Natural killer cell (primary cell): Measurements from ENCODE around the gene RERE. TPM values are rescaled to one million over a fixed set of nuclear protein-coding genes. Genes with fewer than 3 reads are reported as not detected.

Source experiments
- ATAC-seq, 3 donors: fragments of 150-1000 bp in 2 of 3; fragments of 200-7000 bp in 1 of 3; cut with Tn5 transposase; 1 replicate in 1 of 3; 2 replicates in 2 of 3; pipeline ENCODE4 v1.10.0; 2021; ENCODE audit warnings: mild to moderate bottlenecking in 2 of 3, moderate library complexity in 2 of 3
- DNase-seq, 2 donors: peaks; one replicate each; pipeline versions ENCODE4 v3.0.0 to v3.0.0-alpha.2; 2013 to 2021; ENCODE audit warnings: mixed read lengths in 1 of 2
- H3K27ac ChIP-seq: one replicate; pipeline ENCODE4 v1.5.1; 2013; ENCODE audit warnings: mild to moderate bottlenecking, low read length
- H3K27me3 ChIP-seq: one replicate; pipeline ENCODE4 v1.6.1; 2013; ENCODE audit warnings: low read length; ENCODE audit not compliant: control insufficient read depth, insufficient read depth
- H3K36me3 ChIP-seq: one replicate; pipeline ENCODE4 v1.6.1; 2013; ENCODE audit warnings: low read length; ENCODE audit not compliant: control insufficient read depth, insufficient read depth
- H3K4me1 ChIP-seq: one replicate; pipeline ENCODE4 v1.6.1; 2013; ENCODE audit warnings: low read length; ENCODE audit not compliant: control insufficient read depth, insufficient read depth
- H3K4me3 ChIP-seq: one replicate; pipeline ENCODE4 v1.5.1; 2013; ENCODE audit warnings: low read length
- H3K9me3 ChIP-seq: one replicate; pipeline ENCODE4 v1.6.1; 2013; ENCODE audit warnings: low read length; ENCODE audit not compliant: control insufficient read depth, insufficient read depth
- H3K27ac Mint-ChIP-seq, 2 donors: one replicate each; pipeline ENCODE4 v1.8.0; 2022; ENCODE audit warnings: mild to moderate bottlenecking in 2 of 2, mixed read lengths in 2 of 2, moderate library complexity in 1 of 2
- H3K27me3 Mint-ChIP-seq, 2 donors: one replicate each; pipeline ENCODE4 v1.8.0; 2022; ENCODE audit warnings: low read depth in 2 of 2, mixed read lengths in 2 of 2
- H3K36me3 Mint-ChIP-seq: one replicate; pipeline ENCODE4 v1.8.0; 2022; ENCODE audit warnings: mixed read lengths
- H3K4me1 Mint-ChIP-seq, 2 donors: one replicate each; pipeline ENCODE4 v1.8.0; 2022; ENCODE audit warnings: mixed read lengths in 2 of 2
- H3K4me3 Mint-ChIP-seq: one replicate; pipeline ENCODE4 v1.8.0; 2022; ENCODE audit warnings: mild to moderate bottlenecking, moderate library complexity, mixed read lengths
- H3K9me3 Mint-ChIP-seq, 2 donors: one replicate each; pipeline ENCODE4 v1.8.0; 2022; ENCODE audit warnings: mixed read lengths in 2 of 2
- WGBS: methylation state at CpG from one replicate; pipeline ENCODE4 v1.1.7; 2013; ENCODE audit warnings: missing lambda C conversion rate; ENCODE audit not compliant: insufficient coverage; 5-methylcytosine and 5-hydroxymethylcytosine counted together
- intact Hi-C: fragments of 100-400 bp; cut with micrococcal nuclease; formaldehyde crosslinking; loops from one replicate; pipeline ENCODE4 v1.14.2; 2022
- total RNA-seq, 4 donors: library from RNA; stranded (reverse); fragments of 120-200 nt in 1 of 4; gene quantifications; one replicate each; pipeline versions ENCODE4 v1.2.3 to v1.2.4, GENCODE V29; 2013 to 2022
- TF ChIP-seq, protein P1 (sequence below): fragments of 200-600 bp; IDR thresholded peaks from one replicate; pipeline ENCODE4 v1.8.0; 2022; ENCODE audit warnings: antibody characterized with exemption

RERE gene
- total RNA-seq, 3 donors from 2014 or later (not counting 1 experiment from before 2014, with no cell fraction given), result 67.7 to 76.0 (median 73.0) TPM

DNA sequence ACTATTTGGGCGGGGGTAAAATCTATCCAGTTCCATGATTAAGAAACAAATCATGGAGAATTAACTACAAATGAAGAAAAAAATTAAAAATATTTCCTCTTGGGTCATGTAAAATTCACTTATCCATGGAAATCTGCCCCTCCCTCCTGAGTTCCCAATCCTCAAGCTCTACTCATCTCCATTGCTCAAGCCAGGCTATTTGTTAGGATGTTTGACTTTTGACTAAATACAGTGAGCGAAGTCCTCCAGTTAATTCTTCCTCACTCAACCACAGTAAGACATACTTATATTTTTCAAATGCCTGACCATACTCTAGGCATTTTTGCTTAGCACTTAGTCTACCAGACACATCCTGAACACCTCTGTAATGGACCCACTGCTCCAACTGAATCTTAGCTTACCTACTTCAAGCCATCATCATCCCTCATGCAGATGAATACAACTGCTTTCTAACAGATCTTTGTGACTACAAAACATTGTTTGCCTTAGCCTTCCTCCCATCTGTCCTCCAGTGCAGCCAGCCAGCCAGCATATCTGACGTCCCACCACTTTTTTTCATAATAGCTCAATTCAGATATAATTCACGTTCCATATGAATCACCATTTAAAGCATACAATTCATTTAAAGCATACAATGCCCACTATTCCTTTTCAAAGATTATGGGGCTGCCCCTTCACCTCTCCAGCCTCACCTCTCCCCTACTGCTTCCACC, 154.2 kb downstream of the RERE start:
- Mint-ChIP-seq H3K9me3 (no peaks in the 10 kb centered on the region), H3K4me1 (peaks cover 11 to 17% of the 10 kb centered on the region in 2 donors), H3K4me3 (no peak overlapping the region), H3K36me3 (no peaks in the 10 kb centered on the region), H3K27ac (no peak overlapping the region), H3K27me3 (no peaks in the 10 kb centered on the region)
- H3K4me1 ChIP-seq, result peaks cover 25% of the 10 kb centered on the region
- DNase-seq (no peak), ATAC-seq (no peak)
- H3K36me3 ChIP-seq, result no peaks in the 10 kb centered on the region
- TF ChIP-seq, protein P1, sequence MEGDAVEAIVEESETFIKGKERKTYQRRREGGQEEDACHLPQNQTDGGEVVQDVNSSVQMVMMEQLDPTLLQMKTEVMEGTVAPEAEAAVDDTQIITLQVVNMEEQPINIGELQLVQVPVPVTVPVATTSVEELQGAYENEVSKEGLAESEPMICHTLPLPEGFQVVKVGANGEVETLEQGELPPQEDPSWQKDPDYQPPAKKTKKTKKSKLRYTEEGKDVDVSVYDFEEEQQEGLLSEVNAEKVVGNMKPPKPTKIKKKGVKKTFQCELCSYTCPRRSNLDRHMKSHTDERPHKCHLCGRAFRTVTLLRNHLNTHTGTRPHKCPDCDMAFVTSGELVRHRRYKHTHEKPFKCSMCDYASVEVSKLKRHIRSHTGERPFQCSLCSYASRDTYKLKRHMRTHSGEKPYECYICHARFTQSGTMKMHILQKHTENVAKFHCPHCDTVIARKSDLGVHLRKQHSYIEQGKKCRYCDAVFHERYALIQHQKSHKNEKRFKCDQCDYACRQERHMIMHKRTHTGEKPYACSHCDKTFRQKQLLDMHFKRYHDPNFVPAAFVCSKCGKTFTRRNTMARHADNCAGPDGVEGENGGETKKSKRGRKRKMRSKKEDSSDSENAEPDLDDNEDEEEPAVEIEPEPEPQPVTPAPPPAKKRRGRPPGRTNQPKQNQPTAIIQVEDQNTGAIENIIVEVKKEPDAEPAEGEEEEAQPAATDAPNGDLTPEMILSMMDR, result no peak
- H3K9me3 ChIP-seq, result no peaks in the 10 kb centered on the region
- H3K27me3 ChIP-seq, result no peaks in the 10 kb centered on the region
- H3K27ac ChIP-seq, result no peak overlapping the region
- 95% methylated on average over 3 of the region's 4 CpGs for WGBS
- intact Hi-C loops, result loop anchor here (5.0 kb wide), 1 partner anchor 36 kb away; no protein-coding TSS in a partner anchor
- no peak overlapping the region for H3K4me3 ChIP-seq

DNA sequence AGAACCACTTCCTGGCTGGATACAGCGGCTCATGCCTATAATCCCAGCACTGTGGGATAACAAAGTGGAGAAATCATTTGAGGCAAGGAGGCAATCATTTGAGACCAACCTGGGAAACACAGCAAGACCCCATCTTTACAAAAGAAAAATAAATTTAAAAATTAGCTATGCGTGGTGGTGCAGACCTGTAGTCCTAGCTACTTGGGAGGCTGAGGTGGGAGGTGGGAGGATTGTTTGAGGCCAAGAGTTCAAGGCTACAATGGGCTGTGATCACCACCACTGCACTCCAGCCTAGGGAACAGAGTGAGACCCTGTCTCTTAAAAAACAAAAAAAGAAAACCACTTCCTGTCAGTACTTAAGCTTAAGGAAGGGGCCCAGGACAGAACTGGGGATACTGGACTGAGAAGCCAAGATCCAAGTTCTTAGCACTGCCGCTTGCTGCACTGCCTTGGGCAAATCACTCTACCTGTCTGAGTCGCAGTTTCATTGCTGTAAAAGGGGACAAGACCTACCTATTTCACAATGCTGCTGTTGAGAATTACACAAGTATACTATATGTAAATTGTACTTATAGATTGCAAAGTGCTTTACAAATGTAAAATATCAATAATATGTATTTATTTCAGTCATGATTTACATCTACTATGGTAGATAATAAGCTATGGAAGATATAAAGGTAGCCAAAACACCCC, 154.9 kb downstream of the RERE start:
- WGBS, result 100% methylated on average over 4 of the region's 4 CpGs
- no peaks in the 10 kb centered on the region for H3K9me3 Mint-ChIP-seq
- no peak overlapping the region for H3K27ac Mint-ChIP-seq
- intact Hi-C loops, result loop anchor here (5.0 kb wide), 1 partner anchor 35 kb away; no protein-coding TSS in a partner anchor
- H3K4me3 ChIP-seq, result no peak overlapping the region
- no peaks in the 10 kb centered on the region for H3K36me3 ChIP-seq
- no peaks in the 10 kb centered on the region for H3K36me3 Mint-ChIP-seq
- TF ChIP-seq, protein P1, result no peak
- DNase-seq, result no peak
- H3K27me3 ChIP-seq, result no peaks in the 10 kb centered on the region
- no peaks in the 10 kb centered on the region for H3K9me3 ChIP-seq
- peaks cover 16 to 23% of the 10 kb centered on the region in 2 donors for H3K4me1 Mint-ChIP-seq
- peaks cover 25% of the 10 kb centered on the region for H3K4me1 ChIP-seq
- no peak for ATAC-seq
- no peak overlapping the region for H3K4me3 Mint-ChIP-seq
- H3K27me3 Mint-ChIP-seq, result no peaks in the 10 kb centered on the region
- H3K27ac ChIP-seq, result no peak overlapping the region

DNA sequence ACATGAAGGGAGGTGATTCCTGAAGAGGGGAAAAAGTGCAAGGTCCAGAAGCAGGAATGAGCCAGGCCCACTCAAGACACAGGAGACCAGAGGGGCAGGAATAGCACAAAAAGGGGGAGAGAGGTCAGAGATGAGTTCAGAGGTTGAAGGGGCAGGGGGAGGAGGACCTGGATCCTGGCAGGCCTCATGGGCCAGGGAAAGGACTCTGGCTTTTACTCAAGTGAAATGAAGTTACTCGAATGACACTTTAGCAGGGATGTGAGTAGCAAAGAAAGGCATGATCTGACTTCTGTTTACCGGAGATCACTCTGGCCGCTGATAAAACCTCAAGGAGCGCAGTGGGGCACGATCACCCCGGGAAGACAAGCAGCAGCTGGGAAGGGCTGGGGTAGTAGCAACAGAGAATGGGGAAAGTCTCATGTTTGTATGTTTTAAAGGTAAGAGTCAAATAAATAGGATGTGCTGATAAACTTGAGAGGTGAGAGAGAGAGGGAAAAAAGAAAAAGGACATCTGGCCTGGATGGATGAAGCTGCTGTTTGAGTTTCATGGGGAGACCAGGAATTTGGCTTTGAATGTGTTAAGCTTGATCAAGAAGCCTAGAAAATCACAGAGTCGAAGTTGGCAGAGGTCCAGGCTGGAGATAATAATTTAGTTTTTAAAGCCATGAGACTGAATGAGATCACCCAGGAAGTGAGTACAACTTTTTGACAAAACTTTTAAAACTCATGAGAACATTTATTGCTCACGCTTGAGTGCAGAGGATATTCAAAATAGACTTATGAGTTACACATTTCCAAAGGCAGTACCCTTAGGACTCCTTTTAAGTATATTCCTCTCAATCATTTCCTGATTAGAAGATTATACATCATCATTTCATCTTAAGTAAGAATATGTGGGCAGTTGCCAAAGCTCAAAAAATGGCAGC, 156.0 kb downstream of the RERE start:
- Mint-ChIP-seq H3K27me3 (no peaks in the 10 kb centered on the region), H3K27ac (no peak overlapping the region), H3K36me3 (no peaks in the 10 kb centered on the region), H3K9me3 (no peaks in the 10 kb centered on the region), H3K4me3 (no peak overlapping the region), H3K4me1 (peaks cover 10 to 17% of the 10 kb centered on the region in 2 donors)
- Histone ChIP-seq H3K9me3 (no peaks in the 10 kb centered on the region), H3K4me1 (peaks cover 25% of the 10 kb centered on the region), H3K4me3 (no peak overlapping the region), H3K27ac (peak overlapping the region; percentile 53), H3K36me3 (no peaks in the 10 kb centered on the region), H3K27me3 (no peaks in the 10 kb centered on the region)
- WGBS, result 72% methylated on average over 7 of the region's 8 CpGs
- ATAC-seq (peak in 1 of 3 donors; percentile 59), DNase-seq (no peak)
- TF ChIP-seq, protein P1, result no peak
- intact Hi-C loops, result loop anchor here (5.0 kb wide), 1 partner anchor 34 kb away; no protein-coding TSS in a partner anchor
